ENCODE measurements around the gene FOXO3. TPM values are rescaled to one million over a fixed set of nuclear protein-coding genes. Genes with fewer than 3 reads are reported as not detected.

FOXO3 gene
- total RNA-seq, 1 donor from 2014 or later = 29.3 TPM

DNA sequence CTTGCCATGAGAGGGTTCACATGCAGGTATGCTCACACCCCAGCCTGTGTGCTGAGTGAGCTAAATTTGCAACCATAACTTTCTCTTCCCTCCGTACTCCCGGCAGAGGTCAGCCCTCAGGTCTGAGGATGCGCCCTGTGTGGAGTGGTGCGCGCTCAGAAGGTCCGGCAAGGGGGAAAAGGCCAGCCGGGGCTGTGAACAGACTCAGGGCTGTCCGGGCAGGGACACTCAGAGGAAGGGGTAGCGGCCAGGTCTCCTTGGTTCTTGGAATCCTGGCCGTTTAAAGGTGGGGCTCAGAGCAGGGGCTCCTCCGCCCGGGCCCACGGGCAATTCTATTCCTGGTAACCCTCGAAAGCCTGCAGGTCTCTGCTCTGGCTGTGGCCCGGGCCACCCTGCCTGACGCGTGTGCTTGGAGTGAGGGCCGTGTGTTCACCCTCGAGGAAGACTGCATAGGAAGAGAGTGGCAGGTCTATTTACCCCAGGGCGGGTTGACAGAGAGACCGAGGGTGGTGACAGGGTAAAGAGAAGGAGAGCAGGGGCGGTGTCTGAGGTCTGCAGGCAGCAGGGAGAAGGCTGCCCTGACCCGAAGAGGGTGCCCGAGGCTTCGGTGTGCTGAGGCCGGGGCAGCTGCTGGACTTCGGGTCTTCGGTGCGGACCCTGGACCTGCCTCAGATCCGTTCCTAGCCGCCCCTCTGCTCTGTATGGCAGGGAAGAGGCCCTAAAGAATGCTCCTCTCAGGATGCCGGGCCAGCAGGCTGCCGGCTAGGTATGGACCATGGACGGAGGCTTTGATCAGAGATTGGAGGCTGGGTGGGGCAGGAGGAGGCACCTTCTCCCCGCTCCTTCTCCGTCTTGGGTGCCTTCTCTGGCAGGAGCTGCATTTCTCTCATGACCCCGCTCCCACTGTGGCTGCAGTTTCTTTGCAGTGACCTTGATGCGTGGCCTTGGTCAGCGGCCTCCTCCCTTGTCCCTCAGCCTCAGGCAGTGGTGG is 156.4 kb downstream of the FOXO3 start:
- ATAC-seq = no peak

DNA sequence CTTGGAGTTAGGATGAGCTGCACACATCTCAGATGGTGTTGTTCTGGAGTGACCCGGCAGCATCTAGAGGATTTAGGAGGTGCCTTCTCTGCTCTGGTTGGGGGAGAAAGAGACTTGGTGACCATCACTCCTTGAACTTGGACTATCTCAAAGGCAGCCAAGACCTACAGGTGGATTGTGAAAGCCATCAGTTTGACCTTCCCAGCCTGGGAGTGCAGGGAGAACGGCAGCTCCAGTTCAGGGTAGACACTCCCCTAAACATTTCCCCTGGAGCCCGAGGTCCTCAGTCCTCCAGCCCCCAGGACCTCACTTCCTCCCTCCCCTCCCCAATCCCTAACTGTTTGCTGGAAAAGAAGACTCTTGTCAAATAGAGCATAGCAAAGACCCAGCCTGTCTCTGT is 158.8 kb downstream of the FOXO3 start:
- no peak for ATAC-seq

DNA sequence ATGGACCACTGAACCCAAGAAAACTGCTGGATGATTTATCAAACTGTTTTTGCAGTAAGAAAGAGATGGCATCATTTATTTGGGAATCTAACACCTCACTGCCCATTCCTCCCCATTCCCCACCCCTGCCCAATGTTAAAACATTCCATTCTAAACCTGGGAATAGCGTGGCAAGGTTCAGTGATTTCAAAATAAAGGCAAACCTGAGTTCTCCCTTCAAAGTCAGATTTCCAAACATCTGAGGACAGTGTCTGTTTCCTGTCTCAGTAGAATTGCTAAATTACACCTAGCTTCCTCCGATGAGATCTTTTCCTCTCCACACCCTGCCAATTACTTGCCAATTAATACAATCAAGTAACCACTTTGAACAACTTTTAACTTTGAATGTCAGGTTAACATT is 160.1 kb downstream of the FOXO3 start:
- ATAC-seq = no peak

DNA sequence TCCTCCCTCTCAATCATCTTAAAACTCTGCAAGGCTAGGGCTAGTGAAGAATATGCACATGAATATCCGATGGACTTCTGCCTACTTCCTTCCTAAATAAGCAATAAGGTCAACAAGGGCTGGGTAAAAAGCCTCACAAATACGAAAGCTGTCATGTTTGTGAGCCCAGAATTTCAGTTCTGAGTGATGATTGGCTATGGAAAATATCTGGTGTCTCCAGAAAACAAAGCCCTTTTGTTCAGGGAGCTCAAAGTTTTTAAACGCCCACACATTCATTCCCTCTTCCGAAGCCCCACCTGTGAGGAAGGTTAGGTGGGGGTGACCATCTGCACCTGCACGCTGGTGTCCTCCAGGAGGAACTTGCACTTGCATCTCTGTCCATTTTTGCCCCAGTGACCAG is 160.6 kb downstream of the FOXO3 start:
- ATAC-seq = no peak

DNA sequence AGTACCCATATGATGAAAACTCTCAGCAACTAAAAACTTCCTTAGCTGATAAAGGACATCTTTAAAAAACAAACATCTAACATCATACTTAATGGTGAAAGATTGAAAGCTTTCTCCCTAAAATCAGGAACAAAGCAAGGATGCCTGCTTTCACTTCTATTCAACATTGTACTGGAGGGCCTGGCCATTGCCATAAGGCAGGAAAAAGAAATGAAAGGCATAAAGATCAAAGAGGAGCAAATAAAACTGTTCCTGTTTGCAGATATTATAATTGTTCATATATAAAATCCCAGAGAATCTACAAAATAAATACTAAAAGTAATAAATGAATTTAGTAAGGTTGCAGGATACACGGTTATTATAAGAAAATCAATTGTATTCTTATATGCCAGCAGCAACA is 162.9 kb downstream of the FOXO3 start:
- ATAC-seq = no peak

DNA sequence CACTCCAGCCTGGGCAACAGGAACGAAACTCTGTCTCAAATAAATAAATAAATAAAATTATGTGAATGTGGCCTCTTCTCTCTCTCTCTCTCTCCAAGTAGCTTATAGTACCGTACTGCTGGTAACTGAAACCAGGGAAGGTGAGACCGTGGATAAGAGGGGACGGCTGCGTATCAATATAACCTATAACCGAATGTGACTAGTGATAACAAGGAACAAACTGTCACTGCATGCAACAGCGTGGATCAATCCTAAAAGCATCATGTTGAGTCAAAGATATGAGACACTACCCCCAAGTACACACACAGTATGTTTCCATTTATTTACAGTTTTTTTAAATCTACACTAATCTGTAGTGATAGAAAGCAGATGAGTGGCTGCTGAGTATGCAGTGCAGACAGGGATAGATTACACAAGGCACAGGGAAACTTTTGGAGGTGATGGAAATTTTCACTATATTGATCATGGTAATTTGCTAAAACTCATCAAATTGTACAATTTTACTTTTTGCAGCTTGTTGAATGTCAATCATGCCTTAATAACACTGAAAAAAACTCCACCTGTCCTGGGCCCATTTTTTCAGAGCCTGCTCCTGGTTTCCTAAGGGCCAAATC is 166.1 kb downstream of the FOXO3 start:
- no peak for ATAC-seq

DNA sequence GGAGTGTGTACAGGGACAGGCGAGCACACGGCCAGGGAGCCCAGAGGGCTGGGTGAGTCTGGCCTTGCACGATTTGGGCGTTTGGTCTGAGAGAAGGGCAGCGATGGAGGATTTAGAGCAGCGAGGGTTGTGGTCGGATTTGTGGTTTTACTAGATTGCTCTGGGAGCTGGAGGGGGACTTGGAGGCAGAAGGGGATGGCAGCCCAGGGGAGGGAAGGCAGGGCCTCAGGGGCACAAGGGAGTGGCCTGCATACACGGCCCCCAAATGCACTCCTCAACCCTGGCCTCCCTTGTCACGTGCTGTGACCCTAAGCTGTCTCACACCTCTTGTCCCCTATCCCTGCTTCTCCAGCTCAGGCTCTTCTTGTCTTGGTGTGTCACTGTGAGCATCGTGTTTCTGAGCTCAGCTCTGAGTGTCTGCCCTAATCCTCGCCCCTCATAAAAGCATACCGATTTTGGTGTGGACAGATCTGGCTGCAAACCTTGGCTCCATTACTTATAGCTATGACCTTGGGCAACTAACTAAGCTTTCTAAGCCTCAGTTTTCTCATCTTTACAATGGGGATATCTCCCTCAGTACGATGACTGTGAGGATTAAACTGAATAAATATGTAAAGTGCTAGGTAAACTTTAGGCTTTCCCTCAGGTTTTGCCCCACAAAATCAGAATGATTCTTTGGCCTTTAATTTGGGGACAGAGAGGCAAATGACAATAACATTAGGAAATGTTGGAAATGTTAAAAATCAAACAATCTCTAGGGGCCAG is 167.4 kb downstream of the FOXO3 start:
- no peak for ATAC-seq

DNA sequence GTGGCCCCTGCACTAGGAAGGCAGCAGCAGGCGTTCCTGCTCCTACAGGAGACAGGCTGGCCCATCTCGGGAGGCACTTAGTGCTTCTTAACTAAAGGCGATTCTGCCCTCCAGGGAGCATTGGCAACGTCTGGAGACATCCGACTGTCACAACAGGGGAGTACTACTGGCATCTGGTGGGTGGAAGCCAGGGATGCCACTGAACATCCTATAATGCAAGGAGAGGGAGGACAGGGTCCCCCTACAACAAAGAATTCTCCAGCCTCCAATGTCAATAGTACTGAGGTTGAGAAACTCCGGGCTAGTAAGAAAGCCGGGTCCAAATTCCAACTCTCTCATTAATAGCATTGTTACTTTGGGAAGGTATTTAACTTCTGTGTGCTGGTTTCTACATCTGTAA is 168.1 kb downstream of the FOXO3 start:
- ATAC-seq = no peak

DNA sequence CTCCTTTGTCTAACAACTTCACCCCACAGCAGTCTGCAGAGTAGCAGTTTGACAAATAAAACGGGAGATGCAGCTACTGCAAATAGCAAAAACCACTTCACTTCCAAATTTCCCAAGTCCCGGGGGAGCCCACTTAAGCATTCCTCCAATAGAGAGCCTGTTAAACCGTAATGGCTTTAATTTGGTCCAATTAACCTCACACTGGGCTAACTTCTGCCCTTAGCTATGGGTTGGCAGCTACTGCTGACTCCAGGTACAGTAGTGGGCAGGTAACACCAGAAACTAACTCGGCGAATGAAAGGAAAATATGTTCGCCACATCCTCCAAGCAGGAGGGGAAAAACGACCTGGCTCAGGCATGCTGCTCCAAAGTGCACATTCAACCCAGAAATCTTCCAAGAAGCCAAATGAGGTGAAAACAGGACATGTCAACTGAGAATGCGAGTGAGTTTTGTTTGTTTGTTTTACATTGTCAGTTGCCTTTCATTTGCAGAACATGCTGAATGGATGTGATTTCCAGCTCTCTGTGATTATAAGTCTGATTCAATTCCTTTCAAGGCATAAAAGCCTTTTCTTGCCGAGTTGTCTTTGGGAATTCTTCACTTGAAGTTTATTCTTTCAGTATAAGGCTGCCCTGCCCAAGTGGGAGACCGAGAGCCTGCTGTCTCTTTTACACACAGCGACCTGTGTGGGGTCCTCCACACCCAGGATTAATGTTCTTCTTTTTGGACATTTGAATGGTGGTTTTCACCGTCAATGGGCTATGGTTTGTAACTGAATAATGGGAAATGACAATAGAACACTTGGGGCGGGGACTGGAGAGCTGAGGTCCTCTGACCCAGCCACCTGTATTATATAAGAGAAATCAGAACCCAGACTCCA is 170.2 kb downstream of the FOXO3 start:
- ATAC-seq = no peak

DNA sequence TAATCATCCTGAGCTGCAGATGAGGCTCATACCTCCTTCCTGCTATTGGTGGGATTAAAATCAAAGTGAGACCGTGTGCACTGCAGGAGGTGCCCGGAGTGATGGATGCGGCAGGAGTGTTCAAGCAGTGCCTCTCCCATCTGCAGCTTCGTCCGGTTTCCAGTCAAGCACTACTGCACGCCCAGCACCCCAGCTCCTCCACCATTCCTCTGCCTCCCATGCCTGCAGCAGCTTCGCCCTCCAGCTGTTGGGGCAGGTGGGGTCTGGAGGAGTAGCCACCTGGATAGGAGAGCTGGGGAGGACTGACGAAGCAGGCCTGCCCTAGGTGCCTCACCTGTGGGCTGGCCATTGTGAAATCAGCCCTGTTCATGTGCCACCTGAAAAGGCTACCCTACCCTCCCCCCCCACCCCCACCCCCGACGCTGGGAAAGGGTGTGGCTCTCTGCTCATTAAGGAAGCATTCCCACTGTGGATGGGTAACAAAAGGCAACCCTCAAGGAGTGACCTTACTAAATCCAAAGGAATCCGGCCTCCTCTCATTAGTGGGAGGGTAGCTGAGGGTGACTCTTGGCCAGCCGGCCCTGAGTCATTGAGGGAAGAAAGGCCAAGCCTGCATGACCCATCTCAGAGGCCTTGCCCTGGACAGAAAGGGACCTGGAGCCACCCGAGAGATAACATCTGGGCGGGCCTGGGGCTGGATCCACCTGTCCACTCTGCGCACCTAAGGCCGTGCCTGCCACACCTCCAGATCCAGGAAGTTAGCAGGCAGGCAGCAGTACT is 171.6 kb downstream of the FOXO3 start:
- ATAC-seq = peak; percentile 84

DNA sequence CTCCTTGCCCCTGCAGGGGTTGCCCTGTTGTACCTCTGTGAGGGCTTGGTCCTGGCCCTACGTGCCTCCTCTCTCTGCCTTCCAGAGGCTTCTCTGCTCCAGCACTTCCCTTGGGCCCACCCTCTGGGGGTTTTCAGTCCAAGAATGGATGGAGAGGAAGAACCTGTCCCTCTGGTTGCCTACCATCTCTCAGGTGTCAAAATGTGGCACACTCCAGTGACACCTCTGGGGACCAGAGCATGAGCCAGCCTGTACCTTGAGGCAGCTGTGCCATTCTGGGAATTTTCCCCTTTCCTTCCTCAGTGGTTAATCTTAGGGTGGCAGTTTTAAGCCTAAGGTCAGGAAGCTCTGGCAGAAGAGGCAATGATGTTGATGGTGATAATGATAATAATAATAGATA is 172.3 kb downstream of the FOXO3 start:
- ATAC-seq = no peak

DNA sequence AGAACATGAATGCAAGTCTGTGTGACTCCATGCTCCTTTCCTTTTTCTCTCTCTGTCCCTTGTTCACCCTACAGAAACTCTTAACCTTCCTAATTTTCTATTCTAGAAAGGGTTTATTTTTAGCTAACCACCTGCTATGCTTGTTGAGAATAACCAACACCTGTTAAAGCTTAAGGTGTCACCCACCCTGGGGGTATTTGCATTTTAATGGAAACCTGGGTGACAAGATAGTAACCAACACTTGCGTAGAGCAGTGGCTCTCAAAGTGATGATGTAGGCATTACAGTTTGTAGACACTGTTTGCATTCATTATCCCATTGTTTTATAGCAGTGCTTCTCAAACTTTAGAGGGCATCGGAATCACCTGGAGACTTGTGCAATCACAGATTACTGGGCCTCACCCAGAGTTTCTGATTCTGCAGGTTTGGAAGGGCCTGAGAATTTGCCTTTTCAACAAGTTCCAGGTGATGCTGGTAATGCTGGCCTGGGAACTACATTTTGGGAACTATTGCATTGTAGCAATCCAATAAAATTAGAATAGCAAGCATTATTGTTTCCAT is 173.1 kb downstream of the FOXO3 start:
- ATAC-seq = no peak
